KMS-11 (cell line): ENCODE data around the gene SLC22A3.

Source experiments
- H2AFZ ChIP-seq: fragments of 200-600 bp; sonication (generic); 2 replicates; pipeline ENCODE4 v1.6.1; 2016; ENCODE audit warnings: antibody characterized with exemption, mixed run types, low read depth
- H3K27ac ChIP-seq: fragments of 200-600 bp; sonication (generic); 2 replicates; pipeline ENCODE4 v1.6.1; 2016; ENCODE audit warnings: mild to moderate bottlenecking, mixed run types
- H3K27me3 ChIP-seq: fragments of 200-600 bp; sonication (generic); 2 replicates; pipeline ENCODE4 v1.6.1; 2017; ENCODE audit warnings: mild to moderate bottlenecking, low read depth, mixed run types, moderate library complexity; ENCODE audit not compliant: insufficient read depth
- H3K36me3 ChIP-seq: fragments of 200-600 bp; sonication (generic); 2 replicates; pipeline ENCODE4 v1.6.1; 2017; ENCODE audit warnings: mild to moderate bottlenecking, mixed run types; ENCODE audit not compliant: insufficient read depth
- H3K4me1 ChIP-seq: fragments of 200-600 bp; sonication (generic); 2 replicates; pipeline ENCODE4 v1.6.1; 2016; ENCODE audit warnings: mild to moderate bottlenecking, low read depth, mixed run types; ENCODE audit not compliant: poor library complexity, severe bottlenecking
- H3K4me2 ChIP-seq: fragments of 200-600 bp; sonication (generic); 2 replicates; pipeline ENCODE4 v1.7.0; 2016; ENCODE audit warnings: mild to moderate bottlenecking, mixed run types
- H3K4me3 ChIP-seq: fragments of 200-600 bp; sonication (generic); IDR thresholded peaks from 2 replicates; pipeline ENCODE4 v1.6.1; 2017; ENCODE audit warnings: low read depth, low read length, mixed read lengths; ENCODE audit not compliant: insufficient read depth
- H3K79me2 ChIP-seq: fragments of 200-600 bp; sonication (generic); 2 replicates; pipeline ENCODE4 v1.6.1; 2016; ENCODE audit warnings: low read depth, mixed run types; ENCODE audit not compliant: insufficient read depth
- H3K9ac ChIP-seq: fragments of 200-600 bp; sonication (generic); 2 replicates; pipeline ENCODE4 v1.6.1; 2016; ENCODE audit warnings: mild to moderate bottlenecking, mixed run types
- H4K20me1 ChIP-seq: fragments of 200-600 bp; sonication (generic); 2 replicates; pipeline ENCODE4 v1.6.1; 2016; ENCODE audit warnings: mild to moderate bottlenecking, mixed run types; ENCODE audit not compliant: insufficient read depth
- TF ChIP-seq, protein P1 (sequence below): fragments of 200-600 bp; sonication (generic); conservative IDR thresholded peaks from 2 replicates; pipeline ENCODE4 v1.6.1; 2017; ENCODE audit warnings: low read depth, mild to moderate bottlenecking, antibody characterized with exemption, low read length, moderate library complexity, mixed read lengths

Gene SLC22A3

DNA sequence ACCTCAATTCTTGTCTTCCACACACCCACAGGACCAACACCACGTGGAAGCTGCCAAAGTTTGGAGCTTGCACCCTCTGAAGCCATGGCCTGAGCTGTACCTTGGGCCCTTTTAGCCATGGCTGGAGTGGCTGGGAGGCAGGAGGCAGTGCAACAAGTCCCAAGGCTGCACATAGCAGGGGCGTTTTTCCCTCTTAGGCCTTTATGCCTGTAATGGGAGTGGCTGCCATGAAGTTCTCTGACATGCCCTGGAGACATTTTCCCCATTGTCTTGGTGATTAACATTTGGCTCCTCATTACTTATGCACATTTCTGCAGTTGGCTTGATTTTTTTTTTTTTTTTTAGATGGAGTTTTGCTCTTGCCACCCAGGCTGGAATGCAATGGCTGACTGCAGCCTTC, 44.4 kb upstream of the SLC22A3 start:
- no peak overlapping the region for H3K4me2 ChIP-seq
- no peak overlapping the region for H2AFZ ChIP-seq
- no peaks in the 10 kb centered on the region for H4K20me1 ChIP-seq
- no peaks in the 10 kb centered on the region for H3K4me1 ChIP-seq
- H3K27ac ChIP-seq = no peak overlapping the region
- H3K79me2 ChIP-seq = no peaks in the 10 kb centered on the region
- no peaks in the 10 kb centered on the region for H3K27me3 ChIP-seq
- TF ChIP-seq, protein P1, sequence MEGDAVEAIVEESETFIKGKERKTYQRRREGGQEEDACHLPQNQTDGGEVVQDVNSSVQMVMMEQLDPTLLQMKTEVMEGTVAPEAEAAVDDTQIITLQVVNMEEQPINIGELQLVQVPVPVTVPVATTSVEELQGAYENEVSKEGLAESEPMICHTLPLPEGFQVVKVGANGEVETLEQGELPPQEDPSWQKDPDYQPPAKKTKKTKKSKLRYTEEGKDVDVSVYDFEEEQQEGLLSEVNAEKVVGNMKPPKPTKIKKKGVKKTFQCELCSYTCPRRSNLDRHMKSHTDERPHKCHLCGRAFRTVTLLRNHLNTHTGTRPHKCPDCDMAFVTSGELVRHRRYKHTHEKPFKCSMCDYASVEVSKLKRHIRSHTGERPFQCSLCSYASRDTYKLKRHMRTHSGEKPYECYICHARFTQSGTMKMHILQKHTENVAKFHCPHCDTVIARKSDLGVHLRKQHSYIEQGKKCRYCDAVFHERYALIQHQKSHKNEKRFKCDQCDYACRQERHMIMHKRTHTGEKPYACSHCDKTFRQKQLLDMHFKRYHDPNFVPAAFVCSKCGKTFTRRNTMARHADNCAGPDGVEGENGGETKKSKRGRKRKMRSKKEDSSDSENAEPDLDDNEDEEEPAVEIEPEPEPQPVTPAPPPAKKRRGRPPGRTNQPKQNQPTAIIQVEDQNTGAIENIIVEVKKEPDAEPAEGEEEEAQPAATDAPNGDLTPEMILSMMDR = no peak
- H3K9ac ChIP-seq = no peak overlapping the region
- H3K36me3 ChIP-seq = no peaks in the 10 kb centered on the region
- H3K4me3 ChIP-seq = no peak overlapping the region

DNA sequence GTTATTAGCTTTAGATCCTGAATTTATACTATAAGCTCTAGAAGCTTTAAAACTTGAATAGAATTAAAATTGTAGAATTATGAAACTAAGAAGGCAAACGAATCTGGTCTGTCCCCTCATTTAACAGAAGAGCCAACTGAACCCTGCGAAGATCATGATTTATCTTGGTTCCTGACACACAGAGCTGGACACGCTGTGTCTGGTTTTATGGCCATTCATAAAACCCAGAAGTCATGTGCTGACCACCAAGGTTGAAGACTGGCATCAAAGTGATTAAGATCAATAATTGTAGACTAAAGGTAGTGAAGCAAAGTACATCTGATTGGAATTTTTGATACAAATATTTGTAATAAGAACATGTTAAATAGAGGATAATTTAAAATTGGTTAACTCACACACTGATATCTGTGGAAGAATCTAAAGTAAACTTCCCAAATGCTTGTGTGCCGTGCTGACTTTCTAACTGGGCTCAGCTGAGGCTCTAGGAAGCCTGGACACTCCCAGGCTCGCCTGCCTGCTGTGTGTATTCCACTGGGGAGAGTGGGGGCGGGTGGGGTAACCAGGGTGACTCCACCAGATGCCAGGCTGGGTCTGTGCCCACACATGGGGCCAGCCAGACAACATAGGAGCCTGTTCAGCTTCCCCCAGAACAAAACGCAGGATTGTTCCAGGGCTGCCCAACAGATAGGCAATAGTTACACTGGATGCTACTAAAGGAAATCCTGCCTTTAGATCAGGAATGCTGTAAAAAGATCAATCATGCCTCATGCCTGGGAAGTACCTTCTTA, 42.1 kb upstream of the SLC22A3 start:
- no peaks in the 10 kb centered on the region for H3K4me1 ChIP-seq
- TF ChIP-seq, protein P1 = no peak
- no peak overlapping the region for H3K9ac ChIP-seq
- H3K36me3 ChIP-seq = no peaks in the 10 kb centered on the region
- H2AFZ ChIP-seq = no peak overlapping the region
- H4K20me1 ChIP-seq = no peaks in the 10 kb centered on the region
- H3K27ac ChIP-seq = no peak overlapping the region
- no peak overlapping the region for H3K4me3 ChIP-seq
- no peaks in the 10 kb centered on the region for H3K79me2 ChIP-seq
- no peak overlapping the region for H3K4me2 ChIP-seq
- H3K27me3 ChIP-seq = no peaks in the 10 kb centered on the region

DNA sequence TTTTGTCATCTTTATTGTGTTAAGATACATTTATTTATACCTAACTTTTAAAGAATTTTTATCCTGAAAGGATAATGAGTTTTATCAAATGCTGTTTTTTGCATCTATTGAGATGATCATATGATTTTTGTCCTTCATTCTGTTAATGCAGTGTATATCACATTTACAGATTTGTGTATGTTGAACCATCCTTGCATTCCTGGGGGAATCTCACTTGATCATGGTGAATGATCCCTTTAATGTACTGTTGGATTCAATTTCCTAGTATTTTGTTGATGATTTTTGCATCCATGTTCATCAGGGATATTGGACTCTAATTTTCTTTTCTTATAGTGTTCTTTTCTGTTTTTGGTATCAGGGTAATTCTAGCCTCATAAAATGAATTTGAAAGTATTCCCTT, 38.5 kb upstream of the SLC22A3 start:
- Histone ChIP-seq H3K27me3 (no peaks in the 10 kb centered on the region), H3K4me3 (no peak overlapping the region), H3K36me3 (no peaks in the 10 kb centered on the region), H3K9ac (no peak overlapping the region), H3K4me2 (no peak overlapping the region), H3K79me2 (no peaks in the 10 kb centered on the region), H2AFZ (no peak overlapping the region), H3K27ac (no peak overlapping the region), H4K20me1 (no peaks in the 10 kb centered on the region), H3K4me1 (no peaks in the 10 kb centered on the region)
- TF ChIP-seq, protein P1 = no peak

DNA sequence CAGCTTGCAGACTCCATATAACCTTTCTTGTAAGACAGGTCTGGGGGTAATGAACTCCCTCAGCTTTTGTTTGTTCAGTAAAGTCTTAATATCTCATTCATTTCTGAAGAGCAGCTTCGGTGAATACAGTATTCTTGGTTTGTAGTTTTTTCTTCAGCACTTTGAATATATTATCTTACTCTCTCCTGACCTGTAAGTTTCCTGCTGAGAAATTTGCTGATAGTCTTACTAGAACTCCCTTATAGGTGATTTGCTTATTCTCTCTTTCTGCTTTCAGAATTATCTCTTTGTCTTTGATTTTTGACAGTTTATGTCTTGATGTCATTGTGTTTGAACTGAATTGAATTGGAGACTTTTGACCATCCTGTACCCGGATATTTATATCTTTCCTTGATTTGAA, 35.3 kb upstream of the SLC22A3 start:
- Histone ChIP-seq H3K4me3 (no peak overlapping the region), H3K4me2 (no peak overlapping the region), H3K36me3 (no peaks in the 10 kb centered on the region), H3K79me2 (no peaks in the 10 kb centered on the region), H3K4me1 (no peaks in the 10 kb centered on the region), H3K27ac (no peak overlapping the region), H4K20me1 (no peaks in the 10 kb centered on the region), H3K9ac (no peak overlapping the region), H3K27me3 (no peaks in the 10 kb centered on the region), H2AFZ (no peak overlapping the region)
- TF ChIP-seq, protein P1 = no peak
